ENCODE results near the gene BRD3. TPM values are rescaled to one million over a fixed set of nuclear protein-coding genes. Genes with fewer than 3 reads are reported as not detected.

Gene BRD3
- total RNA-seq, 1 experiment from 2014 or later: 63.1 TPM

DNA sequence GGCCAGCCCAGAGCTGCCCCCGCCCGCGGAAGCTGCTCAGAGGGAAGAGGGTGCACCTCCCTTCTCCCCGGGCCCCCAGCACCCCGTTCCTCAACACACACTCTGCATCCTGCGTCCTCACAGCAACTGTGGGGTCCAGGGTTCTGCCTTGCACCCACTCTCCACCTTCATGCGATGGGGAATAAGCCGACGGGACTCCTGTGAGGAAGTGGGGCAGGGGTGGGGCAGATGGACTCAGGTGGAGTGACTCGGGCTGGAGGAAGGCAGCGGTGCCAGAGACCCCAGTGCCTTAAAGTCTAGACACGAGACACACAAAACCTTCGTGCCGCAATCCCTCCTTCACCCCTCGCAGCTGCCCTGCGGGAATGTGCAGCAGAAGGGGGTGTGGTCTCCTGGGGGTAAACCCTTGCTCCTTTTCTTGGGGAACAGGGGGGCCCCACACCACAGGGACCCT is 8.6 kb downstream of the BRD3 start:
- Histone ChIP-seq H2BK15ac (ENCODE audit: low read depth, low read length) (no peak overlapping the region), H3K27ac (ENCODE audit: insufficient read length, low read depth, low read length) (no peak overlapping the region), H3K4me2 (ENCODE audit: insufficient read depth, insufficient read length, low read length) (no peak overlapping the region), H3K23me2 (ENCODE audit: insufficient read length, low read depth, low read length, poor library complexity, severe bottlenecking) (no peaks in the 10 kb centered on the region), H4K8ac (replicated peaks; ENCODE audit: insufficient read length, low read depth, low read length) (no peak overlapping the region), H2BK12ac (ENCODE audit: insufficient read length, low read depth, low read length) (no peak overlapping the region), H3T11ph (ENCODE audit: low read length) (no peak overlapping the region), H2BK120ac (ENCODE audit: low read depth, low read length, poor library complexity, severe bottlenecking) (no peak overlapping the region), H4K5ac (ENCODE audit: insufficient read length, low read depth, low read length) (no peak overlapping the region), H3K4ac (ENCODE audit: low read depth, low read length) (no peak overlapping the region), H3K4me1 (ENCODE audit: insufficient read depth, low read length) (no peaks in the 10 kb centered on the region), H3K14ac (ENCODE audit: insufficient read depth, low read length) (no peak overlapping the region), H3K27me3 (ENCODE audit: insufficient read depth, low read length) (no peaks in the 10 kb centered on the region), H3K23ac (ENCODE audit: insufficient read length, low read depth, low read length) (no peak overlapping the region), H3K56ac (ENCODE audit: insufficient read length, low read depth, low read length) (no peak overlapping the region), H2BK5ac (ENCODE audit: insufficient read length, low read length) (no peak overlapping the region), H3K79me2 (ENCODE audit: insufficient read depth, low read length) (peaks cover 73% of the 10 kb centered on the region; the same call in 1 of the 2 replicates), H4K20me1 (ENCODE audit: control insufficient read depth, insufficient read depth, insufficient read length) (peaks cover 3% of the 10 kb centered on the region), H3K9ac (ENCODE audit: extremely low read depth, insufficient read length, low read length) (no peak overlapping the region), H2AFZ (ENCODE audit: low read length) (no peak overlapping the region), H4K91ac (ENCODE audit: insufficient read length, low read depth, low read length) (no peak overlapping the region), H2BK20ac (ENCODE audit: low read depth, low read length, poor library complexity, severe bottlenecking) (no peak overlapping the region), H3K79me1 (ENCODE audit: insufficient read depth, low read depth, low read length, poor library complexity, severe bottlenecking) (peaks cover 6% of the 10 kb centered on the region), H3K18ac (ENCODE audit: insufficient read length, low read depth, low read length) (no peak overlapping the region), H3K9me3 (ENCODE audit: control insufficient read depth, low read depth, low read length) (no peaks in the 10 kb centered on the region), H2AK5ac (ENCODE audit: insufficient read length, low read length) (no peak overlapping the region)
- peak; percentile 19 for DNase-seq
- no CpG with 5 or more reads among the region's 16 CpGs for WGBS (ENCODE audit: extremely low coverage, insufficient read length, low lambda C conversion rate)
- Mint-ChIP-seq H3K27ac (peak overlapping the region; percentile 34 to 81 (median 48); a peak in 3 of 7 replicates), H3K4me3 (no peak overlapping the region), H3K36me3 (ENCODE audit: insufficient read depth in 1 of 3, low read depth in 3 of 3) (peaks cover 2 to 20% (median 6%) of the 10 kb centered on the region in 3 experiments; a peak in 5 of 7 replicates), H3K27me3 (ENCODE audit: low read depth) (no peaks in the 10 kb centered on the region), H3K4me1 (peaks cover 17 to 39% of the 10 kb centered on the region in 2 experiments), H3K9me3 (no peaks in the 10 kb centered on the region)
- TF ChIP-seq, protein P1, sequence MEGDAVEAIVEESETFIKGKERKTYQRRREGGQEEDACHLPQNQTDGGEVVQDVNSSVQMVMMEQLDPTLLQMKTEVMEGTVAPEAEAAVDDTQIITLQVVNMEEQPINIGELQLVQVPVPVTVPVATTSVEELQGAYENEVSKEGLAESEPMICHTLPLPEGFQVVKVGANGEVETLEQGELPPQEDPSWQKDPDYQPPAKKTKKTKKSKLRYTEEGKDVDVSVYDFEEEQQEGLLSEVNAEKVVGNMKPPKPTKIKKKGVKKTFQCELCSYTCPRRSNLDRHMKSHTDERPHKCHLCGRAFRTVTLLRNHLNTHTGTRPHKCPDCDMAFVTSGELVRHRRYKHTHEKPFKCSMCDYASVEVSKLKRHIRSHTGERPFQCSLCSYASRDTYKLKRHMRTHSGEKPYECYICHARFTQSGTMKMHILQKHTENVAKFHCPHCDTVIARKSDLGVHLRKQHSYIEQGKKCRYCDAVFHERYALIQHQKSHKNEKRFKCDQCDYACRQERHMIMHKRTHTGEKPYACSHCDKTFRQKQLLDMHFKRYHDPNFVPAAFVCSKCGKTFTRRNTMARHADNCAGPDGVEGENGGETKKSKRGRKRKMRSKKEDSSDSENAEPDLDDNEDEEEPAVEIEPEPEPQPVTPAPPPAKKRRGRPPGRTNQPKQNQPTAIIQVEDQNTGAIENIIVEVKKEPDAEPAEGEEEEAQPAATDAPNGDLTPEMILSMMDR (conservative IDR thresholded peaks at IDR 0.05): no peak

Data from H9 (cell line).